Body of pancreas (tissue), 4 donors: ENCODE results near the gene LDHB. TPM values are rescaled to one million over a fixed set of nuclear protein-coding genes. Genes with fewer than 3 reads are reported as not detected.

Source experiments
- ATAC-seq: fragments of 150-250 bp; one replicate; pipeline ENCODE4 v1.9.1; 2016
- DNase-seq, 4 donors: peaks; one replicate each; pipeline ENCODE4 v3.0.0-alpha.2; 2019
- H3K27ac ChIP-seq, 4 donors: fragments of 200-600 bp; sonication (generic); 1 replicate in 3 of 4; 2 replicates in 1 of 4; pipeline versions ENCODE4 v1.5.1 to v1.6.1; 2016 to 2019; ENCODE audit warnings: mild to moderate bottlenecking in 1 of 4, mixed read lengths in 1 of 4, moderate library complexity in 1 of 4
- H3K27me3 ChIP-seq, 2 donors: fragments of 200-600 bp; sonication (generic); one replicate each; pipeline ENCODE4 v1.6.0; 2016; ENCODE audit warnings: mild to moderate bottlenecking in 1 of 2
- H3K36me3 ChIP-seq, 2 donors: fragments of 200-600 bp; sonication (generic); replicated peaks in 1 of 2; 2 replicates each; pipeline ENCODE4 v1.5.1; 2016; ENCODE audit warnings: low read depth in 2 of 2; ENCODE audit not compliant: insufficient read depth in 1 of 2
- H3K4me1 ChIP-seq: fragments of 200-600 bp; sonication (generic); one replicate; pipeline ENCODE4 v1.6.0; 2016
- H3K4me3 ChIP-seq, 2 donors: fragments of 200-600 bp; sonication (generic); 1 replicate in 1 of 2; 2 replicates in 1 of 2; pipeline ENCODE4 v1.5.1; 2016 to 2019
- H3K9me3 ChIP-seq, 3 donors: fragments of 200-600 bp; sonication (generic); 1 replicate in 2 of 3; 2 replicates in 1 of 3; pipeline ENCODE4 v1.5.1; 2016
- POLR2A ChIP-seq, 3 donors: fragments of 450-650 bp; IDR thresholded peaks; one replicate each; pipeline ENCODE4 v1.6.1; 2016; ENCODE audit warnings: antibody characterized with exemption in 3 of 3, mild to moderate bottlenecking in 2 of 3
- WGBS, 2 donors: methylation state at CpG; one replicate each; pipeline ENCODE4 v1.1.5; 2017; 5-methylcytosine and 5-hydroxymethylcytosine counted together
- intact Hi-C: fragments of 100-400 bp; cut with DNase I; formaldehyde crosslinking; loops from one replicate; pipeline ENCODE4 v1.15.1; 2023
- total RNA-seq, 2 donors: library from RNA; depleted of rRNA; stranded (reverse); fragments of >200 nt; gene quantifications; one replicate each; pipeline ENCODE4 v1.1.0, GENCODE V29; 2016
- TF ChIP-seq, protein P1 (sequence below), 7 experiments: fragments of 450-650 bp in 4 of 7; fragments of 200-600 bp in 3 of 7; sonication (generic) in 3 of 7; IDR thresholded peaks; one replicate each; pipeline ENCODE4 v1.5.1; 2016 to 2019; ENCODE audit warnings: antibody characterized with exemption in 7 of 7

The LDHB gene
- total RNA-seq, 2 donors from 2014 or later, result 121 to 194 TPM

DNA sequence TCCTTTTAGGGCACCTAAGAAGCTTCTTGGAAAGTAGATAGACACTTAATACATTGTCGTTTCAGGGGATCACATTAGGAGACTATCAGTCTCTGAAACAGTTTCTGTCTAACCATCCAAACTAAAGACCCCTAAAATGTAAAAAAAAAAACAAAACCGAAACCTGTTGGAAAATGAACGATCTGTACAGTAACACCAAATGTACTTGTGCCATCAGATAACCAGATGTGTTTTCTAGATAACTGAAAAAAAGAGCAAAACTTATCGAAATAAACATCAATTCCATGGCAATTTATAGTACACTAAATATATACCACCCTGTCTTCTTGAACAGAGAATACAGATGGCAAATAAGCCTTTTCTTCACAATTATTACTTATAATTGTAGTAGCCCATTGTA lies 2.1 kb downstream of the LDHB start:
- intact Hi-C loops, result no loop called here
- ATAC-seq, result no peak
- WGBS, 2 donors, result 34 to 38% methylated on average over 4 of the region's 4 CpGs
- TF ChIP-seq, protein P1, sequence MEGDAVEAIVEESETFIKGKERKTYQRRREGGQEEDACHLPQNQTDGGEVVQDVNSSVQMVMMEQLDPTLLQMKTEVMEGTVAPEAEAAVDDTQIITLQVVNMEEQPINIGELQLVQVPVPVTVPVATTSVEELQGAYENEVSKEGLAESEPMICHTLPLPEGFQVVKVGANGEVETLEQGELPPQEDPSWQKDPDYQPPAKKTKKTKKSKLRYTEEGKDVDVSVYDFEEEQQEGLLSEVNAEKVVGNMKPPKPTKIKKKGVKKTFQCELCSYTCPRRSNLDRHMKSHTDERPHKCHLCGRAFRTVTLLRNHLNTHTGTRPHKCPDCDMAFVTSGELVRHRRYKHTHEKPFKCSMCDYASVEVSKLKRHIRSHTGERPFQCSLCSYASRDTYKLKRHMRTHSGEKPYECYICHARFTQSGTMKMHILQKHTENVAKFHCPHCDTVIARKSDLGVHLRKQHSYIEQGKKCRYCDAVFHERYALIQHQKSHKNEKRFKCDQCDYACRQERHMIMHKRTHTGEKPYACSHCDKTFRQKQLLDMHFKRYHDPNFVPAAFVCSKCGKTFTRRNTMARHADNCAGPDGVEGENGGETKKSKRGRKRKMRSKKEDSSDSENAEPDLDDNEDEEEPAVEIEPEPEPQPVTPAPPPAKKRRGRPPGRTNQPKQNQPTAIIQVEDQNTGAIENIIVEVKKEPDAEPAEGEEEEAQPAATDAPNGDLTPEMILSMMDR (IDR thresholded peaks at IDR 0.05), result no peak
- no peak for TF ChIP-seq POLR2A (IDR thresholded peaks at IDR 0.05)
- no peak overlapping the region for H3K27ac ChIP-seq
- H3K27me3 ChIP-seq, result no peaks in the 10 kb centered on the region
- no peaks in the 10 kb centered on the region for H3K36me3 ChIP-seq
- peaks cover 51% of the 10 kb centered on the region for H3K4me1 ChIP-seq
- no peaks in the 10 kb centered on the region for H3K9me3 ChIP-seq
- H3K4me3 ChIP-seq, result no peak overlapping the region
- DNase-seq, result no peak

DNA sequence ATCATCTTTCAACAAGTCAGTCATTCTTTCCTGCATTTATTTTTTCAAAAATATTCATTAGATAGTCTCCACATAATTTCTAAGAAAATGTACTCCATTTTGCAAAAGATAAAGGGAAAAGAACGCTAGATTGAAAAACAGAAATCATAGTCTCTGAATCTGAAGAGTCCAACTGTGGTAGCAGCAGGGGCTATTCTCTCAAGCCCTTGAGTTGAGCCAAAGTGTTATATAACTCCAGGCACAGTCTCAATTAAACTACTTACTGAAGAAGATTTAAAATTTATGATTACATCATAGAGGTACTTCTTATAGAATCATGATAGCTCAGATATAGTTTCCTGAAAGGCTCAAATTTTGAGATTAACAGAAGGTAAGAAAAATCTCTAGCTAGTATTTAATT lies 5.8 kb downstream of the LDHB start:
- H3K27me3 ChIP-seq, result no peaks in the 10 kb centered on the region
- H3K4me1 ChIP-seq, result peaks cover 48% of the 10 kb centered on the region
- 76 to 81% methylated on average over 1 of the region's 1 CpG for WGBS, 2 donors
- no peak overlapping the region for H3K27ac ChIP-seq
- H3K36me3 ChIP-seq, result no peaks in the 10 kb centered on the region
- no peaks in the 10 kb centered on the region for H3K9me3 ChIP-seq
- H3K4me3 ChIP-seq, result no peak overlapping the region
- no peak for DNase-seq
- intact Hi-C loops, result no loop called here
- TF ChIP-seq POLR2A (IDR thresholded peaks at IDR 0.05), result no peak
- TF ChIP-seq, protein P1 (IDR thresholded peaks at IDR 0.05), result no peak
- ATAC-seq, result no peak

DNA sequence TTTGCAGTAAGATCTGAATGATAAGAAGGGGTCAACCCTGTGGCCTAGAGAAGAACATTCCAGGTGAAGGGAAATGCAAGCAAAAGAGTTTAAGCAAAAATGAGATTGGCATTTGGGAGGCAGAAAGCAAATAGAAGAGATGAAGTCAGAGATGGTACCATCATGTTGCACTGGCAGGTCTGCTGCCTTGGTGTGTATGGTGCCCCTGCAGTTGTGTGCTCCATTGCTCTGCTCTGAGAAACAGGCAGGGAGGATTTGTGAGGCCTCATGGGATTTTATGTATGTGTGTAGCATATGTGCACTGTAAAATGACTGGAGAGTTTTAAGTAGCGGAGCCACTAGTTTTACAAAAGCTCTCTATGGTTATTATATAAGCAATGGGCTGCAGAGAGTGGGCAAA lies 6.6 kb downstream of the LDHB start:
- 95 to 100% methylated on average over 1 of the region's 1 CpG for WGBS, 2 donors
- Histone ChIP-seq H3K36me3 (peaks cover 0 to 2% of the 10 kb centered on the region in 2 donors), H3K9me3 (no peaks in the 10 kb centered on the region), H3K4me3 (no peak overlapping the region), H3K27me3 (no peaks in the 10 kb centered on the region), H3K27ac (no peak overlapping the region), H3K4me1 (peaks cover 47% of the 10 kb centered on the region)
- DNase-seq, result no peak
- TF ChIP-seq, protein P1 (IDR thresholded peaks at IDR 0.05), result no peak
- TF ChIP-seq POLR2A (IDR thresholded peaks at IDR 0.05), result no peak
- intact Hi-C loops, result no loop called here
- no peak for ATAC-seq

DNA sequence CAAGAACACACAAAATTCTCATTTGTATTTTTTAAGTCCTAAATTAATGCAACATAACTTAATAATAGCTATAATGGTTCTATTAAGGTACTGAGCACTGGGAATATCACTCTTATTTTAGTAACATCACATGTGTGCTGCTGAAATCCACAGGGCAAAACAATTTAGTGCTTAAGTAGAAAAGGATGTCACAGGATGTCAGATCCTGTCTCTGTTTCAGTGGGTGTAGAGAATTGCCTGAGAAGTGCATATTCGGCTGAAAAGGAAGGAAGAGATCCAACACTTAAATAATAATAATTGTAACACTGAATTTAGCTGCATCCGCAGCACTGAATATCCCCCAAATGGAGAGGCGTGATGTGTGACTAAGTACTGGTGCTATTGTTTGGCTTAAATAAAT lies 8.6 kb downstream of the LDHB start:
- no peak for ATAC-seq
- H3K36me3 ChIP-seq, result peaks cover 0 to 2% of the 10 kb centered on the region in 2 donors
- H3K27ac ChIP-seq, result no peak overlapping the region
- TF ChIP-seq, protein P1 (IDR thresholded peaks at IDR 0.05), result no peak
- no peak for TF ChIP-seq POLR2A (IDR thresholded peaks at IDR 0.05)
- intact Hi-C loops, result no loop called here
- H3K4me1 ChIP-seq, result peaks cover 42% of the 10 kb centered on the region
- no peak overlapping the region for H3K4me3 ChIP-seq
- no peak for DNase-seq
- 62 to 63% methylated on average over 3 of the region's 3 CpGs for WGBS, 2 donors
- H3K27me3 ChIP-seq, result no peaks in the 10 kb centered on the region
- H3K9me3 ChIP-seq, result no peaks in the 10 kb centered on the region

DNA sequence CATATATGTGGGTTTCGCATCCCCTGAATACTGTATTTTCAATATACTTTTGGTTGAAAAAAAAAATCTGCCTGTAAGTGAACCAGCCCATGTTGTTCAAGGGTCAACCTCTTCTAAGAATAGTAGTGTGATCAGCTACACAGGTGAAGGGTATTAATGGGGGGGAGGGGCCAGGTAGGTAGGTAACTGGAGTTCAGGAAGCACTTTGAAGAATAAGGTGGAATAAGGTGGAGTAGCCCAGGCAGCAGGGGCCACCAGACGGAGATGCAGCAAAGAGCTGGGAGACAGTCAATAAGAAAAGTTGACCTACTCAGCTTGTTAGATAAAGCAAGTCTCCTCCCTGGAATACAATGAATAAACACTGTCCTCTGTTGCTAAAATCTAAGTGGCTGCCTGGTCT lies 9.3 kb downstream of the LDHB start:
- TF ChIP-seq POLR2A (IDR thresholded peaks at IDR 0.05), result no peak
- TF ChIP-seq, protein P1 (IDR thresholded peaks at IDR 0.05), result no peak
- ATAC-seq, result no peak
- intact Hi-C loops, result no loop called here
- no peaks in the 10 kb centered on the region for H3K9me3 ChIP-seq
- H3K36me3 ChIP-seq, result peaks cover 0 to 3% of the 10 kb centered on the region in 2 donors
- no peaks in the 10 kb centered on the region for H3K27me3 ChIP-seq
- H3K4me1 ChIP-seq, result peaks cover 47% of the 10 kb centered on the region
- WGBS, 2 donors, result 94 to 98% methylated on average over 2 of the region's 2 CpGs
- DNase-seq, result no peak
- H3K27ac ChIP-seq, result no peak overlapping the region
- H3K4me3 ChIP-seq, result no peak overlapping the region
